GM12878 (cell line): ENCODE measurements around the gene DNAH17. TPM values are rescaled to one million over a fixed set of nuclear protein-coding genes. Genes with fewer than 3 reads are reported as not detected.

Source experiments
- CHD1 ChIP-seq: IDR thresholded peaks from 2 replicates; pipeline ENCODE4 v1.6.1; 2012; ENCODE audit warnings: low read depth, low read length, improper control_type of control experiment
- DPF2 ChIP-seq: fragments of 450-650 bp; IDR thresholded peaks from 2 replicates; pipeline ENCODE4 v1.6.1; 2017; ENCODE audit warnings: mild to moderate bottlenecking
- FOS ChIP-seq: IDR thresholded peaks from 3 replicates; pipeline ENCODE4 v1.6.1; 2011; ENCODE audit warnings: borderline replicate concordance; ENCODE audit not compliant: insufficient read length; ENCODE audit errors: extremely low read depth
- KAT2A ChIP-seq: conservative IDR thresholded peaks from 2 replicates; pipeline ENCODE4 v1.6.1; 2011; ENCODE audit warnings: low read depth, low read length; ENCODE audit not compliant: control insufficient read depth
- KDM1A ChIP-seq: fragments of 200-600 bp; sonication (generic); IDR thresholded peaks from 2 replicates; pipeline ENCODE4 v1.6.1; 2016; ENCODE audit warnings: borderline replicate concordance
- NR2F1 ChIP-seq: fragments of 450-650 bp; conservative IDR thresholded peaks from 2 replicates; pipeline ENCODE4 v1.6.1; 2017; ENCODE audit warnings: mild to moderate bottlenecking
- POLR2AphosphoS5 ChIP-seq: IDR thresholded peaks from 2 replicates; pipeline ENCODE4 v1.6.1; 2011; ENCODE audit warnings: mild to moderate bottlenecking, low read length, inconsistent platforms
- YBX1 ChIP-seq: fragments of 450-650 bp; IDR thresholded peaks from 2 replicates; pipeline ENCODE4 v1.6.1; 2016; ENCODE audit warnings: antibody characterized with exemption
- polyA plus RNA-seq, 11 experiments: library from polyadenylated mRNA; depleted of rRNA in 4 of 11; unstranded in 6 of 11; stranded (reverse) in 5 of 11; fragments of >200 nt; fragmentation: Nextera tagmentation in 4 of 11; fragmentation: Illumina TruSeq in 1 of 11; extraction: Ambion mirVana in 4 of 11; extraction: Trizol in 1 of 11; gene quantifications; 1 replicate in 1 of 11; 2 replicates in 10 of 11; pipeline versions ENCODE4 v1.2.1 to v1.2.3, GENCODE V29; 2011 to 2016; ENCODE audit warnings: inconsistent platforms in 2 of 11, missing spikeins in 2 of 11, low read depth in 1 of 11
- total RNA-seq, 4 experiments: library from RNA; depleted of rRNA in 3 of 4; stranded (reverse); fragments of >200 nt in 3 of 4; fragmentation: Illumina TruSeq in 1 of 4; extraction: Trizol in 1 of 4; gene quantifications; 2 replicates each; pipeline versions ENCODE4 v1.2.1 to v1.2.3, GENCODE V29; 2013 to 2021
- TF ChIP-seq, protein P1 (sequence below): fragments of 450-650 bp; formaldehyde crosslinking; IDR thresholded peaks from 2 replicates; pipeline ENCODE4 v1.4.0; 2020; ENCODE audit warnings: mild to moderate bottlenecking, moderate library complexity
- TF ChIP-seq, protein P2 (sequence below): fragments of 450-650 bp; IDR thresholded peaks from 2 replicates; pipeline ENCODE4 v1.6.1; 2018; ENCODE audit warnings: borderline replicate concordance, mild to moderate bottlenecking; ENCODE audit not compliant: partially characterized antibody
- TF ChIP-seq, protein P3 (sequence below): fragments of 450-650 bp; IDR thresholded peaks from 2 replicates; pipeline ENCODE4 v1.6.1; 2016; ENCODE audit warnings: mild to moderate bottlenecking, moderate library complexity, borderline replicate concordance

DNAH17 gene
- total and polyA plus RNA-seq, 10 of the 15 experiments (the other 5 are each of a cell fraction or from before 2014, with no cell fraction given) = 0.16 to 2.9 (median 0.56) TPM

DNA sequence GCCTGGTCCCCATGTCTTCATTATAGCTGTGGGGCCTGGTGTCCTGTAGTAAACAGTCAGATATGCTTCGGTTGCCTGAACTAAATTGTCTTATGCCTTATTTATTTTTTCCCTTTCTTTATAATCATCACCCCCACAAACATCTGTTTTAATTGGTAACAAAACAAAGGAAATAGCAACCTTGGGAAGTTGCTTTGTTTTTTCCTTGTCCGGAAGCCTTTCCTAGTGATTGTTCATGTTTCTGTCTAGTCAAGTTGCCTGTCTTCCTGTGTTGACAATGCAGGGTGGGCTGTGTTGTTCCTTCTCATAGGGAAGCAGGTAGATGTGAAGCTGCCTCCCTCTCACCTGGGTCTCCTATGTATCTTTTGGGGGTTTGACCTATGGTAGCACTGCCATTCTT lies 182.0 kb downstream of the DNAH17 start (continued):
- TF ChIP-seq, protein P1, sequence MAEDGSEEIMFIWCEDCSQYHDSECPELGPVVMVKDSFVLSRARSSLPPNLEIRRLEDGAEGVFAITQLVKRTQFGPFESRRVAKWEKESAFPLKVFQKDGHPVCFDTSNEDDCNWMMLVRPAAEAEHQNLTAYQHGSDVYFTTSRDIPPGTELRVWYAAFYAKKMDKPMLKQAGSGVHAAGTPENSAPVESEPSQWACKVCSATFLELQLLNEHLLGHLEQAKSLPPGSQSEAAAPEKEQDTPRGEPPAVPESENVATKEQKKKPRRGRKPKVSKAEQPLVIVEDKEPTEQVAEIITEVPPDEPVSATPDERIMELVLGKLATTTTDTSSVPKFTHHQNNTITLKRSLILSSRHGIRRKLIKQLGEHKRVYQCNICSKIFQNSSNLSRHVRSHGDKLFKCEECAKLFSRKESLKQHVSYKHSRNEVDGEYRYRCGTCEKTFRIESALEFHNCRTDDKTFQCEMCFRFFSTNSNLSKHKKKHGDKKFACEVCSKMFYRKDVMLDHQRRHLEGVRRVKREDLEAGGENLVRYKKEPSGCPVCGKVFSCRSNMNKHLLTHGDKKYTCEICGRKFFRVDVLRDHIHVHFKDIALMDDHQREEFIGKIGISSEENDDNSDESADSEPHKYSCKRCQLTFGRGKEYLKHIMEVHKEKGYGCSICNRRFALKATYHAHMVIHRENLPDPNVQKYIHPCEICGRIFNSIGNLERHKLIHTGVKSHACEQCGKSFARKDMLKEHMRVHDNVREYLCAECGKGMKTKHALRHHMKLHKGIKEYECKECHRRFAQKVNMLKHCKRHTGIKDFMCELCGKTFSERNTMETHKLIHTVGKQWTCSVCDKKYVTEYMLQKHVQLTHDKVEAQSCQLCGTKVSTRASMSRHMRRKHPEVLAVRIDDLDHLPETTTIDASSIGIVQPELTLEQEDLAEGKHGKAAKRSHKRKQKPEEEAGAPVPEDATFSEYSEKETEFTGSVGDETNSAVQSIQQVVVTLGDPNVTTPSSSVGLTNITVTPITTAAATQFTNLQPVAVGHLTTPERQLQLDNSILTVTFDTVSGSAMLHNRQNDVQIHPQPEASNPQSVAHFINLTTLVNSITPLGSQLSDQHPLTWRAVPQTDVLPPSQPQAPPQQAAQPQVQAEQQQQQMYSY = no peak
- TF ChIP-seq NR2F1 (no peak), KDM1A (no peak), FOS (no peak), POLR2AphosphoS5 (no peak), DPF2 (no peak), CHD1 (no peak), YBX1 (no peak), KAT2A (no peak)
- TF ChIP-seq, protein P2, sequence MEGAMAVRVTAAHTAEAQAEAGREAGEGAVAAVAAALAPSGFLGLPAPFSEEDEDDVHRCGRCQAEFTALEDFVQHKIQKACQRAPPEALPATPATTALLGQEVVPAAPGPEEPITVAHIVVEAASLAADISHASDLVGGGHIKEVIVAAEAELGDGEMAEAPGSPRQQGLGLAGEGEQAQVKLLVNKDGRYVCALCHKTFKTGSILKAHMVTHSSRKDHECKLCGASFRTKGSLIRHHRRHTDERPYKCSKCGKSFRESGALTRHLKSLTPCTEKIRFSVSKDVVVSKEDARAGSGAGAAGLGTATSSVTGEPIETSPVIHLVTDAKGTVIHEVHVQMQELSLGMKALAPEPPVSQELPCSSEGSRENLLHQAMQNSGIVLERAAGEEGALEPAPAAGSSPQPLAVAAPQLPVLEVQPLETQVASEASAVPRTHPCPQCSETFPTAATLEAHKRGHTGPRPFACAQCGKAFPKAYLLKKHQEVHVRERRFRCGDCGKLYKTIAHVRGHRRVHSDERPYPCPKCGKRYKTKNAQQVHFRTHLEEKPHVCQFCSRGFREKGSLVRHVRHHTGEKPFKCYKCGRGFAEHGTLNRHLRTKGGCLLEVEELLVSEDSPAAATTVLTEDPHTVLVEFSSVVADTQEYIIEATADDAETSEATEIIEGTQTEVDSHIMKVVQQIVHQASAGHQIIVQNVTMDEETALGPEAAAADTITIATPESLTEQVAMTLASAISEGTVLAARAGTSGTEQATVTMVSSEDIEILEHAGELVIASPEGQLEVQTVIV = no peak
- TF ChIP-seq, protein P3, sequence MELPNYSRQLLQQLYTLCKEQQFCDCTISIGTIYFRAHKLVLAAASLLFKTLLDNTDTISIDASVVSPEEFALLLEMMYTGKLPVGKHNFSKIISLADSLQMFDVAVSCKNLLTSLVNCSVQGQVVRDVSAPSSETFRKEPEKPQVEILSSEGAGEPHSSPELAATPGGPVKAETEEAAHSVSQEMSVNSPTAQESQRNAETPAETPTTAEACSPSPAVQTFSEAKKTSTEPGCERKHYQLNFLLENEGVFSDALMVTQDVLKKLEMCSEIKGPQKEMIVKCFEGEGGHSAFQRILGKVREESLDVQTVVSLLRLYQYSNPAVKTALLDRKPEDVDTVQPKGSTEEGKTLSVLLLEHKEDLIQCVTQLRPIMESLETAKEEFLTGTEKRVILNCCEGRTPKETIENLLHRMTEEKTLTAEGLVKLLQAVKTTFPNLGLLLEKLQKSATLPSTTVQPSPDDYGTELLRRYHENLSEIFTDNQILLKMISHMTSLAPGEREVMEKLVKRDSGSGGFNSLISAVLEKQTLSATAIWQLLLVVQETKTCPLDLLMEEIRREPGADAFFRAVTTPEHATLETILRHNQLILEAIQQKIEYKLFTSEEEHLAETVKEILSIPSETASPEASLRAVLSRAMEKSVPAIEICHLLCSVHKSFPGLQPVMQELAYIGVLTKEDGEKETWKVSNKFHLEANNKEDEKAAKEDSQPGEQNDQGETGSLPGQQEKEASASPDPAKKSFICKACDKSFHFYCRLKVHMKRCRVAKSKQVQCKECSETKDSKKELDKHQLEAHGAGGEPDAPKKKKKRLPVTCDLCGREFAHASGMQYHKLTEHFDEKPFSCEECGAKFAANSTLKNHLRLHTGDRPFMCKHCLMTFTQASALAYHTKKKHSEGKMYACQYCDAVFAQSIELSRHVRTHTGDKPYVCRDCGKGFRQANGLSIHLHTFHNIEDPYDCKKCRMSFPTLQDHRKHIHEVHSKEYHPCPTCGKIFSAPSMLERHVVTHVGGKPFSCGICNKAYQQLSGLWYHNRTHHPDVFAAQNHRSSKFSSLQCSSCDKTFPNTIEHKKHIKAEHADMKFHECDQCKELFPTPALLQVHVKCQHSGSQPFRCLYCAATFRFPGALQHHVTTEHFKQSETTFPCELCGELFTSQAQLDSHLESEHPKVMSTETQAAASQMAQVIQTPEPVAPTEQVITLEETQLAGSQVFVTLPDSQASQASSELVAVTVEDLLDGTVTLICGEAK = no peak
